GM19463 (cell line): ENCODE measurements around the gene JMJD8.
A peak's percentile ranks its signal among the peaks of the same experiment; 100 is the strongest.

Experiments
- ATAC-seq: cut with Tn5 transposase; IDR thresholded peaks from one replicate; pipeline ENCODE4 v1.9.1; 2021; ENCODE audit warnings: mild to moderate bottlenecking, moderate library complexity; ENCODE audit not compliant: unreplicated experiment

Gene JMJD8

GRCh38 chr16:678209-678857 lies 5.8 kb downstream of the JMJD8 start:
- no peak for ATAC-seq

GRCh38 chr16:677316-678190 lies 6.6 kb downstream of the JMJD8 start:
- no peak for ATAC-seq

GRCh38 chr16:676913-677312 lies 7.2 kb downstream of the JMJD8 start:
- ATAC-seq: no peak

- ATAC-seq: no peak
Measured at GRCh38 chr16:676565-676902, 7.6 kb downstream of the JMJD8 start.

GRCh38 chr16:675884-676564 lies 8.1 kb downstream of the JMJD8 start:
- no peak for ATAC-seq

- no peak for ATAC-seq
Measured at GRCh38 chr16:674968-675883, 8.9 kb downstream of the JMJD8 start, which contains the start of gene RHBDL1. Gene RHBDL1, plus strand, starts transcription at chr16:675671. Its CDS starts 120 bp downstream, at chr16:675791.

- ATAC-seq: no peak
Measured at GRCh38 chr16:674214-674881, 9.8 kb downstream of the JMJD8 start.

GRCh38 chr16:673399-673991 lies 10.6 kb downstream of the JMJD8 start:
- ATAC-seq: no peak

- no peak for ATAC-seq
Measured at GRCh38 chr16:672851-673250, 11.3 kb downstream of the JMJD8 start.

- no peak for ATAC-seq
Measured at GRCh38 chr16:672371-672770, 11.8 kb downstream of the JMJD8 start.

GRCh38 chr16:671353-672131 lies 12.6 kb downstream of the JMJD8 start:
- ATAC-seq: no peak

- no peak for ATAC-seq
Measured at GRCh38 chr16:670485-671352, 13.4 kb downstream of the JMJD8 start.

- ATAC-seq: no peak
Measured at GRCh38 chr16:669666-670065, 14.5 kb downstream of the JMJD8 start.

GRCh38 chr16:668519-669171 lies 15.5 kb downstream of the JMJD8 start:
- ATAC-seq: no peak

GRCh38 chr16:667780-668518 lies 16.2 kb downstream of the JMJD8 start, which contains the start of gene RHOT2:
Gene RHOT2, plus strand, starts transcription at chr16:668132. Its CDS starts 68 bp downstream, at chr16:668200.
- ATAC-seq: peak; percentile 92

- no peak for ATAC-seq
Measured at GRCh38 chr16:667113-667779, 16.9 kb downstream of the JMJD8 start.
